ENCODE results near the gene RPTOR. TPM values are rescaled to one million over a fixed set of nuclear protein-coding genes. Genes with fewer than 3 reads are reported as not detected.
A peak's percentile ranks its signal among the peaks of the same experiment; 100 is the strongest.

RPTOR gene
- total RNA-seq, 1 experiment from 2014 or later = 46.2 TPM

- Histone ChIP-seq H3K9ac (ENCODE audit: low read length) (no peak overlapping the region), H4K20me1 (ENCODE audit: low read length) (no peaks in the 10 kb centered on the region), H3K4me3 (ENCODE audit: low read length) (no peak overlapping the region), H3K27me3 (ENCODE audit: low read length) (peaks cover 6% of the 10 kb centered on the region; the same call in 1 of the 2 replicates), H3F3A (ENCODE audit: low read length, unreplicated experiment) (no peaks in the 10 kb centered on the region), H3K27ac (ENCODE audit: low read length) (no peak overlapping the region), H3K9me2 (replicated peaks; ENCODE audit: low read length) (no peaks in the 10 kb centered on the region), H3K36me3 (ENCODE audit: low read depth, low read length) (peaks cover 10% of the 10 kb centered on the region), H3K4me1 (ENCODE audit: insufficient read depth, low read length) (peaks cover 9% of the 10 kb centered on the region; the same call in 1 of the 2 replicates), H3K9me3 (ENCODE audit: low read length) (no peaks in the 10 kb centered on the region), H3K79me2 (ENCODE audit: low read length) (no peaks in the 10 kb centered on the region), H2AFZ (ENCODE audit: low read length) (no peak overlapping the region), H3K4me2 (ENCODE audit: low read length) (peak overlapping the region; percentile 26; the same call in 1 of the 2 replicates)
- ChIA-PET CTCF (no interaction called here), POLR2A (ENCODE audit: unreplicated experiment) (no interaction called here)
- intact Hi-C loops (cut with micrococcal nuclease) = no loop called here
- TF ChIP-seq CTCF (conservative IDR thresholded peaks at IDR 0.05; ENCODE audit: low read depth, low read length) = no peak
- TF ChIP-seq EZH2 (IDR thresholded peaks at IDR 0.05; ENCODE audit: low read length, unreplicated experiment) = no peak
- TF ChIP-seq EZH2phosphoT487 (IDR thresholded peaks at IDR 0.05; ENCODE audit: borderline replicate concordance, low read length) = no peak
- no TSS peak for BruUV-seq (replicated peaks)
- ATAC-seq (peak; percentile 25), DNase-seq (no peak)
Measured at GRCh38 chr17:81003711-81004475, 459.3 kb downstream of the RPTOR start.

- peaks cover 4% of the 10 kb centered on the region; the same call in 1 of the 2 replicates for H3K9me3 ChIP-seq (ENCODE audit: low read length)
- no peaks in the 10 kb centered on the region for H3K79me2 ChIP-seq (ENCODE audit: low read length)
- TF ChIP-seq EZH2 (IDR thresholded peaks at IDR 0.05; ENCODE audit: low read length, unreplicated experiment) (no peak), CTCF (conservative IDR thresholded peaks at IDR 0.05; ENCODE audit: low read depth, low read length) (no peak), EZH2phosphoT487 (IDR thresholded peaks at IDR 0.05; ENCODE audit: borderline replicate concordance, low read length) (no peak)
- DNase-seq = no peak
- no peak overlapping the region for H3K4me3 ChIP-seq (ENCODE audit: low read length)
- POLR2A ChIA-PET (ENCODE audit: unreplicated experiment) = no interaction called here
- 0 out of 2 replicates have a peak, but pooled peaks cover 3% of the 10 kb centered on the region for H3K36me3 ChIP-seq (ENCODE audit: low read depth, low read length)
- H3K4me2 ChIP-seq (ENCODE audit: low read length) = no peak overlapping the region
- CTCF ChIA-PET = interaction anchor here (0.6 kb wide), 1 partner anchor 180 kb away, joined by 3 read pairs; no protein-coding TSS in a partner anchor
- H3K27me3 ChIP-seq (ENCODE audit: low read length) = peaks cover 6% of the 10 kb centered on the region; the same call in 1 of the 2 replicates
- no TSS peak for BruUV-seq (replicated peaks)
- no peaks in the 10 kb centered on the region for H3K9me2 ChIP-seq (replicated peaks; ENCODE audit: low read length)
- H3K4me1 ChIP-seq (ENCODE audit: insufficient read depth, low read length) = peaks cover 9% of the 10 kb centered on the region; the same call in 1 of the 2 replicates
- no peaks in the 10 kb centered on the region for H3F3A ChIP-seq (ENCODE audit: low read length, unreplicated experiment)
- ATAC-seq = no peak
- no peak overlapping the region for H2AFZ ChIP-seq (ENCODE audit: low read length)
- H3K27ac ChIP-seq (ENCODE audit: low read length) = no peak overlapping the region
- H3K9ac ChIP-seq (ENCODE audit: low read length) = no peak overlapping the region
- no peaks in the 10 kb centered on the region for H4K20me1 ChIP-seq (ENCODE audit: low read length)
- intact Hi-C loops (cut with micrococcal nuclease) = no loop called here
Measured at GRCh38 chr17:81006891-81007290, 462.3 kb downstream of the RPTOR start.

GRCh38 chr17:81008140-81008539, 463.5 kb downstream of the RPTOR start:
- POLR2A ChIA-PET (ENCODE audit: unreplicated experiment) = no interaction called here
- H4K20me1 ChIP-seq (ENCODE audit: low read length) = no peaks in the 10 kb centered on the region
- no peaks in the 10 kb centered on the region for H3K9me2 ChIP-seq (replicated peaks; ENCODE audit: low read length)
- H3K9me3 ChIP-seq (ENCODE audit: low read length) = peaks cover 4% of the 10 kb centered on the region; the same call in 1 of the 2 replicates
- no peak overlapping the region for H3K9ac ChIP-seq (ENCODE audit: low read length)
- no peak overlapping the region for H2AFZ ChIP-seq (ENCODE audit: low read length)
- no TSS peak for BruUV-seq (replicated peaks)
- no peak for ATAC-seq
- H3K36me3 ChIP-seq (ENCODE audit: low read depth, low read length) = 0 out of 2 replicates have a peak, but pooled peaks cover 3% of the 10 kb centered on the region
- CTCF ChIA-PET = no interaction called here
- no peaks in the 10 kb centered on the region for H3F3A ChIP-seq (ENCODE audit: low read length, unreplicated experiment)
- TF ChIP-seq EZH2phosphoT487 (IDR thresholded peaks at IDR 0.05; ENCODE audit: borderline replicate concordance, low read length) = no peak
- TF ChIP-seq EZH2 (IDR thresholded peaks at IDR 0.05; ENCODE audit: low read length, unreplicated experiment) = no peak
- no peak for TF ChIP-seq CTCF (conservative IDR thresholded peaks at IDR 0.05; ENCODE audit: low read depth, low read length)
- intact Hi-C loops (cut with micrococcal nuclease) = no loop called here
- H3K4me3 ChIP-seq (ENCODE audit: low read length) = no peak overlapping the region
- H3K4me2 ChIP-seq (ENCODE audit: low read length) = no peak overlapping the region
- peaks cover 6% of the 10 kb centered on the region; the same call in 1 of the 2 replicates for H3K27me3 ChIP-seq (ENCODE audit: low read length)
- no peaks in the 10 kb centered on the region for H3K79me2 ChIP-seq (ENCODE audit: low read length)
- DNase-seq = no peak
- no peak overlapping the region for H3K27ac ChIP-seq (ENCODE audit: low read length)
- no peaks in the 10 kb centered on the region for H3K4me1 ChIP-seq (ENCODE audit: insufficient read depth, low read length)
